Neural cell (in vitro differentiated cells): ENCODE measurements around the gene SPATA33. TPM values are rescaled to one million over a fixed set of nuclear protein-coding genes. Genes with fewer than 3 reads are reported as not detected.

Source experiments
- H2AFZ ChIP-seq: fragments of 200-600, 300-800 bp; sonication (generic), shearing (Covaris generic); 2 replicates; pipeline ENCODE4 v1.6.0; 2014; ENCODE audit warnings: low read depth, mild to moderate bottlenecking, antibody characterized with exemption, low read length, moderate library complexity
- H3F3A ChIP-seq: fragments of 200-600 bp; shearing (Covaris generic); 2 replicates; pipeline ENCODE4 v1.6.1; 2016; ENCODE audit warnings: mild to moderate bottlenecking, moderate library complexity, mixed read lengths, antibody characterized with exemption, low read length; ENCODE audit not compliant: insufficient read depth, poor library complexity, severe bottlenecking
- H3K27ac ChIP-seq: fragments of 200-600, 300-800 bp; sonication (generic), shearing (Covaris generic); 2 replicates; pipeline ENCODE4 v1.5.1; 2014; ENCODE audit warnings: mild to moderate bottlenecking, low read length, moderate library complexity
- H3K27me3 ChIP-seq: fragments of 300-800, 200-600 bp; sonication (generic), shearing (Covaris generic); 2 replicates; pipeline ENCODE4 v1.6.0; 2014; ENCODE audit warnings: mild to moderate bottlenecking, low read depth, low read length, moderate library complexity; ENCODE audit not compliant: insufficient read depth
- H3K36me3 ChIP-seq: fragments of 300-800, 200-600 bp; sonication (generic), shearing (Covaris generic); 2 replicates; pipeline ENCODE4 v1.5.1; 2014; ENCODE audit warnings: mild to moderate bottlenecking, antibody characterized with exemption, low read length, moderate library complexity; ENCODE audit not compliant: insufficient read depth
- H3K4me2 ChIP-seq: fragments of 300-800, 200-600 bp; sonication (generic), shearing (Covaris generic); 2 replicates; pipeline ENCODE4 v1.6.0; 2014; ENCODE audit warnings: mild to moderate bottlenecking, low read length
- H3K4me3 ChIP-seq: fragments of 300-800, 200-600 bp; sonication (generic), shearing (Covaris generic); 2 replicates; pipeline ENCODE4 v1.5.1; 2014; ENCODE audit warnings: mild to moderate bottlenecking, low read length, moderate library complexity
- H3K79me2 ChIP-seq: fragments of 200-600 bp; shearing (Covaris generic); replicated peaks from 2 replicates; pipeline ENCODE4 v1.6.0; 2014; ENCODE audit warnings: mild to moderate bottlenecking, low read length, moderate library complexity; ENCODE audit not compliant: insufficient read depth
- H3K9ac ChIP-seq: fragments of 300-800, 200-600 bp; sonication (generic), shearing (Covaris generic); 2 replicates; pipeline ENCODE4 v1.6.1; 2016; ENCODE audit warnings: mild to moderate bottlenecking, low read length, mixed read lengths
- H3K9me2 ChIP-seq: fragments of 200-600 bp; shearing (Covaris generic); 2 replicates; pipeline ENCODE4 v1.6.1; 2016; ENCODE audit warnings: mild to moderate bottlenecking, low read length, mixed read lengths; ENCODE audit not compliant: insufficient read depth
- H3K9me3 ChIP-seq: fragments of 200-600, 300-800 bp; sonication (generic), shearing (Covaris generic); 2 replicates; pipeline ENCODE4 v1.6.1; 2016; ENCODE audit warnings: mild to moderate bottlenecking, mixed run types, low read length, moderate library complexity, mixed read lengths
- H4K20me1 ChIP-seq: fragments of 200-600 bp; shearing (Covaris generic); 2 replicates; pipeline ENCODE4 v1.6.1; 2016; ENCODE audit warnings: mild to moderate bottlenecking, mixed run types; ENCODE audit not compliant: insufficient read depth
- EP300 ChIP-seq: fragments of 450-650 bp; conservative IDR thresholded peaks from 2 replicates; pipeline ENCODE4 v1.6.1; 2014; ENCODE audit warnings: antibody characterized with exemption, mild to moderate bottlenecking, moderate library complexity; ENCODE audit not compliant: poor library complexity, severe bottlenecking
- EZH2 ChIP-seq: fragments of 200-600, 300-800 bp; shearing (Covaris generic), sonication (generic); IDR thresholded peaks from 2 replicates; pipeline ENCODE4 v1.6.1; 2014; ENCODE audit warnings: antibody characterized with exemption, low read length, borderline replicate concordance, mild to moderate bottlenecking; ENCODE audit not compliant: insufficient read depth, poor library complexity, severe bottlenecking
- MXI1 ChIP-seq: fragments of 450-650 bp; conservative IDR thresholded peaks from 2 replicates; pipeline ENCODE4 v1.6.1; 2014; ENCODE audit warnings: antibody characterized with exemption, mild to moderate bottlenecking; ENCODE audit not compliant: poor library complexity, severe bottlenecking
- POLR2AphosphoS5 ChIP-seq: IDR thresholded peaks from 2 replicates; pipeline ENCODE4 v1.6.1; 2012
- RAD21 ChIP-seq: fragments of 450-650 bp; conservative IDR thresholded peaks from 2 replicates; pipeline ENCODE4 v1.6.1; 2014; ENCODE audit warnings: antibody characterized with exemption, mild to moderate bottlenecking, moderate library complexity
- SMC3 ChIP-seq: fragments of 450-650 bp; conservative IDR thresholded peaks from 2 replicates; pipeline ENCODE4 v1.6.1; 2014; ENCODE audit warnings: antibody characterized with exemption, mild to moderate bottlenecking, moderate library complexity; ENCODE audit not compliant: poor library complexity
- TAF1 ChIP-seq: IDR thresholded peaks from 2 replicates; pipeline ENCODE4 v1.6.1; 2012; ENCODE audit warnings: low read depth
- polyA plus RNA-seq: library from polyadenylated mRNA; depleted of rRNA; stranded (reverse); fragments of >200 nt; gene quantifications from 2 replicates; pipeline ENCODE4 v1.2.3, GENCODE V29; 2014
- TF ChIP-seq, protein P1 (sequence below): fragments of 450-650 bp; IDR thresholded peaks from 2 replicates; pipeline ENCODE4 v1.5.1; 2014; ENCODE audit warnings: antibody characterized with exemption, mild to moderate bottlenecking, moderate library complexity; ENCODE audit not compliant: poor library complexity, severe bottlenecking
- TF ChIP-seq, protein P2 (sequence below): IDR thresholded peaks from 2 replicates; pipeline ENCODE4 v1.6.1; 2012; ENCODE audit warnings: borderline replicate concordance

Gene SPATA33
- polyA plus RNA-seq, 1 donor from 2014 or later = 16.0 TPM

DNA sequence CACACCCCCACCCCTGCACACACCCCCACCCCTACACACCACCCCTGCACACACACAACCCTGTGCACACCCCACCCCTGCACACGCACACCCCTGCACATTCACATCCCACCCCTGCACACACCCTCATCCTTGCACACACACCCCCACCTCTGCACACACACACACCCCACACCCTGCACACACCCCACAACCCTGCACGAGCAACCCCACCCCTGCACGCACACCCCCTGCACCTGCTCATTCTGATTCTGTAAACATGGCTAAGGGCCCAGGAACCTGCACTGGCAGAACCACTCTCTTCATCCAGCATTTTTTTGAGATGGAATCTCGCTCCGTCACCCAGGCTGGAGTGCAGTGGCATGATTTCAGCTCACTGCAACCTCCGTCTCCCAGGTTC is 18.3 kb upstream of the SPATA33 start:
- Histone ChIP-seq H3K4me2 (no peak overlapping the region), H2AFZ (no peak overlapping the region), H3F3A (no peaks in the 10 kb centered on the region), H3K9ac (no peak overlapping the region), H3K27me3 (peaks cover 3% of the 10 kb centered on the region), H3K27ac (no peak overlapping the region), H3K36me3 (no peaks in the 10 kb centered on the region), H3K9me2 (no peaks in the 10 kb centered on the region), H3K79me2 (no peaks in the 10 kb centered on the region), H3K4me3 (no peak overlapping the region), H3K9me3 (no peaks in the 10 kb centered on the region), H4K20me1 (no peaks in the 10 kb centered on the region)
- TF ChIP-seq SMC3 = no peak
- TF ChIP-seq TAF1 = no peak
- TF ChIP-seq RAD21 = no peak

DNA sequence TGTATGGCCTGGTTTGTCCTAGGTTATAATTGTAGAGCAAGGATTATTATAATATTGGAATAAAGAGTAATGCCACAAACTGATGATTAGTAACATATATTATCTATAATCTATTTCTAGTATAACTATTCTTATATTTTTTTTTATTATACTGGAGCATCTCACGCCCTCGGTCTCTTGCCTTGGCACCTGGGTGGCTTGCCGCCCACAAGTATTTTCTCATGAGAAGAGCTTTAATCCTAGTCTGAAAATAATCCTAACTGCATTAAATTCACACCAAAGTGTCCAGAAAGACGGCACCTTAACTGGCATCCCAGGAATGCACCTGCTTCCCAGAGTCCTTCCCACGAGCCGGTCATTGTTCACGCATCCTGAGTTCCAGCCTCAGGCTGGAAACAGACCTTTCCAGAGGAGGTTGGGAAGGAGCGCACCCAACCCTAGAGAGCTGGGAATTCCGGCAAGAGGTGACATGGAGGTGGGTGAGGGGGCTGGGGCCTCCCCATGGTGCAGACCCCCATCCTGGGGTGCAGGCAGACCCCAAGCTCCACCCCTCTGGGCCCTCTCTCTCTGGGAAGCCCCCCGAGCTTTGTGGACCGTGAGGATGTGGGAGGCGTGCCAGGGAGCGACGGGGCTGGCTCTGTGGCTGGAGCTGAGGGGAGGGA is 16.0 kb upstream of the SPATA33 start:
- no peaks in the 10 kb centered on the region for H3K9me2 ChIP-seq
- no peak for TF ChIP-seq SMC3
- TF ChIP-seq RAD21 = no peak
- TF ChIP-seq, protein P1, sequence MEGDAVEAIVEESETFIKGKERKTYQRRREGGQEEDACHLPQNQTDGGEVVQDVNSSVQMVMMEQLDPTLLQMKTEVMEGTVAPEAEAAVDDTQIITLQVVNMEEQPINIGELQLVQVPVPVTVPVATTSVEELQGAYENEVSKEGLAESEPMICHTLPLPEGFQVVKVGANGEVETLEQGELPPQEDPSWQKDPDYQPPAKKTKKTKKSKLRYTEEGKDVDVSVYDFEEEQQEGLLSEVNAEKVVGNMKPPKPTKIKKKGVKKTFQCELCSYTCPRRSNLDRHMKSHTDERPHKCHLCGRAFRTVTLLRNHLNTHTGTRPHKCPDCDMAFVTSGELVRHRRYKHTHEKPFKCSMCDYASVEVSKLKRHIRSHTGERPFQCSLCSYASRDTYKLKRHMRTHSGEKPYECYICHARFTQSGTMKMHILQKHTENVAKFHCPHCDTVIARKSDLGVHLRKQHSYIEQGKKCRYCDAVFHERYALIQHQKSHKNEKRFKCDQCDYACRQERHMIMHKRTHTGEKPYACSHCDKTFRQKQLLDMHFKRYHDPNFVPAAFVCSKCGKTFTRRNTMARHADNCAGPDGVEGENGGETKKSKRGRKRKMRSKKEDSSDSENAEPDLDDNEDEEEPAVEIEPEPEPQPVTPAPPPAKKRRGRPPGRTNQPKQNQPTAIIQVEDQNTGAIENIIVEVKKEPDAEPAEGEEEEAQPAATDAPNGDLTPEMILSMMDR = no peak
- TF ChIP-seq, protein P2, sequence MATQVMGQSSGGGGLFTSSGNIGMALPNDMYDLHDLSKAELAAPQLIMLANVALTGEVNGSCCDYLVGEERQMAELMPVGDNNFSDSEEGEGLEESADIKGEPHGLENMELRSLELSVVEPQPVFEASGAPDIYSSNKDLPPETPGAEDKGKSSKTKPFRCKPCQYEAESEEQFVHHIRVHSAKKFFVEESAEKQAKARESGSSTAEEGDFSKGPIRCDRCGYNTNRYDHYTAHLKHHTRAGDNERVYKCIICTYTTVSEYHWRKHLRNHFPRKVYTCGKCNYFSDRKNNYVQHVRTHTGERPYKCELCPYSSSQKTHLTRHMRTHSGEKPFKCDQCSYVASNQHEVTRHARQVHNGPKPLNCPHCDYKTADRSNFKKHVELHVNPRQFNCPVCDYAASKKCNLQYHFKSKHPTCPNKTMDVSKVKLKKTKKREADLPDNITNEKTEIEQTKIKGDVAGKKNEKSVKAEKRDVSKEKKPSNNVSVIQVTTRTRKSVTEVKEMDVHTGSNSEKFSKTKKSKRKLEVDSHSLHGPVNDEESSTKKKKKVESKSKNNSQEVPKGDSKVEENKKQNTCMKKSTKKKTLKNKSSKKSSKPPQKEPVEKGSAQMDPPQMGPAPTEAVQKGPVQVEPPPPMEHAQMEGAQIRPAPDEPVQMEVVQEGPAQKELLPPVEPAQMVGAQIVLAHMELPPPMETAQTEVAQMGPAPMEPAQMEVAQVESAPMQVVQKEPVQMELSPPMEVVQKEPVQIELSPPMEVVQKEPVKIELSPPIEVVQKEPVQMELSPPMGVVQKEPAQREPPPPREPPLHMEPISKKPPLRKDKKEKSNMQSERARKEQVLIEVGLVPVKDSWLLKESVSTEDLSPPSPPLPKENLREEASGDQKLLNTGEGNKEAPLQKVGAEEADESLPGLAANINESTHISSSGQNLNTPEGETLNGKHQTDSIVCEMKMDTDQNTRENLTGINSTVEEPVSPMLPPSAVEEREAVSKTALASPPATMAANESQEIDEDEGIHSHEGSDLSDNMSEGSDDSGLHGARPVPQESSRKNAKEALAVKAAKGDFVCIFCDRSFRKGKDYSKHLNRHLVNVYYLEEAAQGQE = no peak
- no peak for TF ChIP-seq EP300
- H3K79me2 ChIP-seq = no peaks in the 10 kb centered on the region
- no peaks in the 10 kb centered on the region for H3K27me3 ChIP-seq
- H3K4me3 ChIP-seq = no peak overlapping the region
- no peaks in the 10 kb centered on the region for H3K9me3 ChIP-seq
- no peak overlapping the region for H2AFZ ChIP-seq
- H3K9ac ChIP-seq = no peak overlapping the region
- no peak overlapping the region for H3K27ac ChIP-seq
- H3K36me3 ChIP-seq = no peaks in the 10 kb centered on the region
- no peaks in the 10 kb centered on the region for H3F3A ChIP-seq
- H4K20me1 ChIP-seq = no peaks in the 10 kb centered on the region
- H3K4me2 ChIP-seq = no peak overlapping the region

DNA sequence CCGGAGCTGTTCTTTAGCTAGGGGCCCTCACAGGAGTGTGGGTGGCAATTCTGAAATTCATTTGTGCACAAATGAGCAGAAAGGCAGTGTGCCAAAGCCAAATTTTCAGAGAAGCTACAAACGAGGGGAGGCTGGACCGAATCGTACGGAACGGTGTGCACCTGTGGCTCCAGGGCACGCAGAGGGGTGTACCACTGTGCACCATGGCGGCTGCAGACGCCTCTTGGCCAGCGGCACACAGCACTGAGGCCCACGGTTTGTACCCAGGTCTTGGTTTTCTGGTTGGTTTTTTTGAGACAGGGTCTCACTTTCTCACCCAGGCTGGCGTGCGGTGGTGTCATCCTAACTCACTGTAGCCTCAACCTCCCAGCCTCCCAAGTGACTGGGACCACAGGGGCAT is 15.1 kb upstream of the SPATA33 start:
- no peaks in the 10 kb centered on the region for H4K20me1 ChIP-seq
- no peak overlapping the region for H3K27ac ChIP-seq
- H3K36me3 ChIP-seq = no peaks in the 10 kb centered on the region
- H3K4me2 ChIP-seq = no peak overlapping the region
- no peaks in the 10 kb centered on the region for H3K79me2 ChIP-seq
- H3K27me3 ChIP-seq = no peaks in the 10 kb centered on the region
- H3F3A ChIP-seq = no peaks in the 10 kb centered on the region
- TF ChIP-seq EZH2 (no peak), EP300 (no peak), SMC3 (no peak), POLR2AphosphoS5 (no peak), RAD21 (no peak), MXI1 (no peak), TAF1 (no peak)
- TF ChIP-seq, protein P2 = no peak
- TF ChIP-seq, protein P1 = no peak
- no peaks in the 10 kb centered on the region for H3K9me3 ChIP-seq
- H2AFZ ChIP-seq = no peak overlapping the region
- H3K9ac ChIP-seq = no peak overlapping the region
- no peak overlapping the region for H3K4me3 ChIP-seq
- no peaks in the 10 kb centered on the region for H3K9me2 ChIP-seq
